GM23338 (cell line): ENCODE data around the gene SEMA5A. TPM values are rescaled to one million over a fixed set of nuclear protein-coding genes. Genes with fewer than 3 reads are reported as not detected.

Experiments
- ATAC-seq: fragments of 200-7000 bp; cut with Tn5 transposase; 3 replicates; pipeline ENCODE4 v1.9.1; 2020
- DNase-seq: peaks from one replicate; pipeline ENCODE4 v3.0.0-alpha.2; 2015; ENCODE audit warnings: low spot score
- H2AFZ ChIP-seq: fragments of 200-600 bp; sonication (generic); 2 replicates; pipeline ENCODE4 v1.8.0; 2016; ENCODE audit warnings: antibody characterized with exemption, mild to moderate bottlenecking, moderate library complexity
- H3F3A ChIP-seq: fragments of 200-600 bp; sonication (generic); replicated peaks from 2 replicates; pipeline ENCODE4 v1.8.0; 2017; ENCODE audit warnings: antibody characterized with exemption, mixed run types, low read depth
- H3K27ac ChIP-seq: fragments of 200-600 bp; sonication (generic); 2 replicates; pipeline ENCODE4 v1.6.1; 2016; ENCODE audit warnings: low read depth
- H3K27me3 ChIP-seq: fragments of 200-600 bp; sonication (generic); 2 replicates; pipeline ENCODE4 v1.8.0; 2016; ENCODE audit warnings: mild to moderate bottlenecking, mixed run types, moderate library complexity; ENCODE audit not compliant: insufficient read depth
- H3K36me3 ChIP-seq: fragments of 200-600 bp; sonication (generic); 2 replicates; pipeline ENCODE4 v1.8.0; 2016; ENCODE audit warnings: mild to moderate bottlenecking; ENCODE audit not compliant: insufficient read depth
- H3K4me1 ChIP-seq: fragments of 200-600 bp; sonication (generic); 2 replicates; pipeline ENCODE4 v1.8.0; 2016; ENCODE audit warnings: mild to moderate bottlenecking, moderate library complexity; ENCODE audit not compliant: insufficient read depth
- H3K4me2 ChIP-seq: fragments of 200-600 bp; sonication (generic); 2 replicates; pipeline ENCODE4 v1.7.1; 2017; ENCODE audit warnings: mixed run types
- H3K4me3 ChIP-seq: fragments of 200-600 bp; sonication (generic); 2 replicates; pipeline ENCODE4 v1.6.1; 2016; ENCODE audit warnings: mixed run types
- H3K79me2 ChIP-seq: fragments of 200-600 bp; sonication (generic); replicated peaks from 2 replicates; pipeline ENCODE4 v1.8.0; 2017; ENCODE audit warnings: mild to moderate bottlenecking; ENCODE audit not compliant: insufficient read depth
- H3K9me2 ChIP-seq: fragments of 200-600 bp; sonication (generic); 2 replicates; pipeline ENCODE4 v1.8.0; 2017; ENCODE audit not compliant: insufficient read depth
- H4K20me1 ChIP-seq: fragments of 200-600 bp; sonication (generic); replicated peaks from 2 replicates; pipeline ENCODE4 v1.8.0; 2017; ENCODE audit warnings: mild to moderate bottlenecking; ENCODE audit not compliant: insufficient read depth
- H3K27ac Mint-ChIP-seq: 2 replicates; pipeline ENCODE4 v1.8.0; 2020; ENCODE audit warnings: inconsistent platforms, mild to moderate bottlenecking, moderate library complexity, mixed read lengths
- H3K27me3 Mint-ChIP-seq: 3 replicates; pipeline ENCODE4 v1.8.0; 2022; ENCODE audit warnings: low read depth, mild to moderate bottlenecking, moderate library complexity, mixed read lengths, inconsistent platforms; ENCODE audit not compliant: insufficient read depth, poor library complexity
- H3K36me3 Mint-ChIP-seq: 3 replicates; pipeline ENCODE4 v1.8.0; 2021; ENCODE audit warnings: low read depth, mild to moderate bottlenecking, inconsistent platforms, moderate library complexity, mixed read lengths
- H3K4me1 Mint-ChIP-seq: 3 replicates; pipeline ENCODE4 v1.8.0; 2020; ENCODE audit warnings: mild to moderate bottlenecking, inconsistent platforms, mixed read lengths
- H3K4me3 Mint-ChIP-seq: 3 replicates; pipeline ENCODE4 v1.8.0; 2021; ENCODE audit warnings: moderate library complexity, mild to moderate bottlenecking, inconsistent platforms, mixed read lengths
- H3K9me3 Mint-ChIP-seq: 3 replicates; pipeline ENCODE4 v1.8.0; 2020; ENCODE audit warnings: moderate library complexity, mild to moderate bottlenecking, inconsistent platforms, mixed read lengths
- CREB1 ChIP-seq: fragments of 250-450 bp; sonication (Bioruptor Pico); IDR thresholded peaks from 2 replicates; pipeline ENCODE4 v1.5.0; 2020; ENCODE audit warnings: low read depth, mild to moderate bottlenecking, moderate library complexity
- ETS1 ChIP-seq: IDR thresholded peaks from 2 replicates; pipeline ENCODE4 v1.6.1; 2016; ENCODE audit warnings: antibody characterized with exemption
- EZH2 ChIP-seq: fragments of 200-600 bp; sonication (generic); IDR thresholded peaks from one replicate; pipeline ENCODE4 v1.8.0; 2017; ENCODE audit warnings: antibody characterized with exemption, mild to moderate bottlenecking, low read depth; ENCODE audit not compliant: unreplicated experiment
- JUNB ChIP-seq: IDR thresholded peaks from one replicate; pipeline ENCODE4 v1.6.1; 2016; ENCODE audit warnings: antibody characterized with exemption; ENCODE audit not compliant: unreplicated experiment
- NANOG ChIP-seq: IDR thresholded peaks from 2 replicates; pipeline ENCODE4 v1.6.1; 2016; ENCODE audit warnings: antibody characterized with exemption, borderline replicate concordance
- ZNF114 ChIP-seq: fragments of 250-450 bp; sonication (Bioruptor Pico); IDR thresholded peaks from 2 replicates; pipeline ENCODE4 v1.5.0; 2020; ENCODE audit warnings: mild to moderate bottlenecking, moderate library complexity
- ZNF462 ChIP-seq: fragments of 250-450 bp; sonication (Bioruptor Pico); IDR thresholded peaks from 2 replicates; pipeline ENCODE4 v1.5.0; 2020; ENCODE audit warnings: mild to moderate bottlenecking, moderate library complexity
- polyA plus RNA-seq: library from polyadenylated mRNA; unstranded; fragments of >200 nt; fragmentation: Nextera tagmentation; extraction: Ambion mirVana; gene quantifications from 2 replicates; pipeline ENCODE4 v1.2.1, GENCODE V29; 2016
- total RNA-seq: library from RNA; depleted of rRNA; stranded (reverse); fragments of >200 nt; shearing (Covaris generic); gene quantifications from 2 replicates; pipeline ENCODE4 v1.2.3, GENCODE V29; 2014

The SEMA5A gene
- total and polyA plus RNA-seq, 2 experiments from 2014 or later: 2.1 to 8.1 TPM

- TF ChIP-seq ZNF462 (no peak), EZH2 (no peak), ZNF114 (CRISPR knock-in tag) (no peak), JUNB (no peak), ETS1 (no peak)
Measured at GRCh38 chr5:9477537-9477936, 68.3 kb downstream of the SEMA5A start (continued).

- no peak overlapping the region for H3K4me3 Mint-ChIP-seq
- H3K4me2 ChIP-seq: no peak overlapping the region
- peaks cover 25% of the 10 kb centered on the region for H3K9me3 Mint-ChIP-seq
- ATAC-seq (no peak), DNase-seq (no peak)
- peaks cover 25% of the 10 kb centered on the region for H3K36me3 Mint-ChIP-seq
- H3K27ac ChIP-seq: no peak overlapping the region
- no peaks in the 10 kb centered on the region for H3K27me3 ChIP-seq
- no peaks in the 10 kb centered on the region for H3K4me1 Mint-ChIP-seq
- H3K36me3 ChIP-seq: no peaks in the 10 kb centered on the region; the same call in 1 of the 2 replicates
- no peaks in the 10 kb centered on the region for H4K20me1 ChIP-seq
- peaks cover 3% of the 10 kb centered on the region for H3K27me3 Mint-ChIP-seq
- no peaks in the 10 kb centered on the region for H3K79me2 ChIP-seq
- H3K4me1 ChIP-seq: no peaks in the 10 kb centered on the region; the same call in 1 of the 2 replicates
- 0 out of 2 replicates have a peak, but pooled peaks cover 5% of the 10 kb centered on the region for H3K9me2 ChIP-seq
- H3K27ac Mint-ChIP-seq: no peak overlapping the region
- no peaks in the 10 kb centered on the region for H3F3A ChIP-seq
- no peak overlapping the region for H2AFZ ChIP-seq
- H3K4me3 ChIP-seq: no peak overlapping the region
- no peak for TF ChIP-seq JUNB
- no peak for TF ChIP-seq ZNF462
- TF ChIP-seq CREB1 (CRISPR knock-in tag): no peak
- no peak for TF ChIP-seq NANOG
Measured at GRCh38 chr5:9474219-9475002, 71.5 kb downstream of the SEMA5A start.
